SH-SY5Y (cell line): ENCODE results near the gene RBM33.

Experiments used
- GATA2 ChIP-seq: IDR thresholded peaks from 2 replicates; pipeline ENCODE4 v1.6.1; 2011; ENCODE audit warnings: mild to moderate bottlenecking, low read depth, low read length
- GATA3 ChIP-seq: IDR thresholded peaks from 2 replicates; pipeline ENCODE4 v1.6.1; 2011; ENCODE audit warnings: low read depth, mild to moderate bottlenecking, low read length, moderate library complexity

GRCh38 chr7:155766386-155766785 lies 121.9 kb downstream of the RBM33 start:
- TF ChIP-seq GATA2 (no peak), GATA3 (no peak)
